Heart left ventricle (tissue), 16 donors: ENCODE data around the gene DMWD. TPM values are rescaled to one million over a fixed set of nuclear protein-coding genes. Genes with fewer than 3 reads are reported as not detected.

Experiments
- ATAC-seq, 4 donors: fragments of 200-7000 bp; cut with Tn5 transposase; one replicate each; pipeline ENCODE4 v1.9.1; 2020 to 2022; ENCODE audit warnings: moderate library complexity in 4 of 4, mild to moderate bottlenecking in 3 of 4, moderate number of reproducible peaks in 1 of 4
- DNase-seq, 5 donors: peaks; one replicate each; pipeline ENCODE4 v3.0.0-alpha.2; 2020
- H3K27ac ChIP-seq, 12 donors: fragments of 200-600 bp; sonication (generic) in 4 of 12; one replicate each; pipeline versions ENCODE4 v1.5.0 to v1.8.0; 2016 to 2022; ENCODE audit warnings: mild to moderate bottlenecking in 2 of 12
- H3K27me3 ChIP-seq, 9 donors: fragments of 200-600 bp; sonication (generic) in 2 of 9; one replicate each; pipeline versions ENCODE4 v1.5.1 to v1.8.0; 2016 to 2022; ENCODE audit warnings: mild to moderate bottlenecking in 3 of 9
- H3K36me3 ChIP-seq, 9 donors: fragments of 200-600 bp; sonication (generic) in 2 of 9; one replicate each; pipeline versions ENCODE4 v1.5.0 to v1.8.0; 2018 to 2022; ENCODE audit warnings: mild to moderate bottlenecking in 2 of 9
- H3K4me1 ChIP-seq, 12 donors: fragments of 200-600 bp; sonication (generic) in 4 of 12; one replicate each; pipeline versions ENCODE4 v1.5.0 to v1.8.0; 2016 to 2022; ENCODE audit warnings: mild to moderate bottlenecking in 3 of 12
- H3K4me3 ChIP-seq, 12 donors: fragments of 200-600 bp; sonication (generic) in 4 of 12; one replicate each; pipeline versions ENCODE4 v1.5.0 to v1.8.0; 2017 to 2022; ENCODE audit warnings: mild to moderate bottlenecking in 9 of 12, moderate library complexity in 4 of 12
- H3K9me3 ChIP-seq, 12 donors: fragments of 200-600 bp; sonication (generic) in 4 of 12; one replicate each; pipeline versions ENCODE4 v1.5.0 to v1.8.0; 2016 to 2022; ENCODE audit warnings: mild to moderate bottlenecking in 1 of 12
- POLR2A ChIP-seq, 2 donors: fragments of 450-650 bp; IDR thresholded peaks; one replicate each; pipeline ENCODE4 v1.6.1; 2017; ENCODE audit warnings: antibody characterized with exemption in 2 of 2, mild to moderate bottlenecking in 2 of 2, moderate library complexity in 2 of 2
- WGBS, 4 donors: extraction: QIAGEN DNeasy Blood & Tissue Kit in 2 of 4; methylation state at CpG; one replicate each; pipeline versions ENCODE4 v1.1.5 to v1.1.7; 2013 to 2018; 5-methylcytosine and 5-hydroxymethylcytosine counted together
- intact Hi-C, 10 donors: fragments of 100-400 bp; cut with DNase I; formaldehyde crosslinking; loops; one replicate each; pipeline versions ENCODE4 v1.11.1 to v1.14.2; 2022
- polyA plus RNA-seq, 2 donors: library from polyadenylated mRNA; stranded (reverse); fragments of 200-250 nt; gene quantifications; one replicate each; pipeline ENCODE4 v1.2.3, GENCODE V29; 2013
- total RNA-seq, 9 donors: library from RNA; depleted of rRNA in 2 of 9; stranded (reverse); fragments of >200 nt in 2 of 9; fragmentation: NEBNext Ultra II Directional in 3 of 9; extraction: Animal tissue kit (Norgen Biotek cat#: 25700) in 3 of 9; gene quantifications; one replicate each; pipeline versions ENCODE4 v1.1.0 to v1.2.4, GENCODE V29; 2016 to 2023
- TF ChIP-seq, protein P1 (sequence below), 12 donors: fragments of 200-600 bp; sonication (generic) in 4 of 12; IDR thresholded peaks; one replicate each; pipeline versions ENCODE4 v1.5.0 to v1.8.0; 2018 to 2022; ENCODE audit warnings: antibody characterized with exemption in 12 of 12, mild to moderate bottlenecking in 5 of 12
- donor health status: ischemic (EF 13 %, LVEDD 7.1; RV severe dilation, severe dysfunction).
- donor health status: healthy with polysubstance abuse.
- donor health status: DM: no; HTN: yes; CAD: no.
- donor health status: DM: no; HTN: no; CAD: no.
- donor health status: ischemic (EF 25% LVEDD 6.9; RV normal size, moderate dysfunction).
- donor health status: ischemic (EF 25% LVEDD 5.7; RV mildly dilated, moderate dysfunction).
- donor health status: healthy.
- donor health status: DM: yes; HTN: yes; CAD: no.
- donor health status: ischemic (EF 35%, LVEDD 5.7; RV mildly dilated, moderate dysfunction).
- donor health status: nonischemic (EF 11% LVEDD 7.7; RV severe dilation, severe dysfunction).
- donor health status: DM: yes; HTN: yes; CAD: no.
- donor health status: PGD.
- donor health status: ischemic (EF 29% LVEDD 5.4; RV normal size, mild dysfunction).
- donor health status: nonischemic (EF 23%, LVEDD 6.1; RV moderate dilation, normal function).

Gene DMWD
- total and polyA plus RNA-seq, 11 donors = 41.8 to 109 (median 67.3) TPM

DNA sequence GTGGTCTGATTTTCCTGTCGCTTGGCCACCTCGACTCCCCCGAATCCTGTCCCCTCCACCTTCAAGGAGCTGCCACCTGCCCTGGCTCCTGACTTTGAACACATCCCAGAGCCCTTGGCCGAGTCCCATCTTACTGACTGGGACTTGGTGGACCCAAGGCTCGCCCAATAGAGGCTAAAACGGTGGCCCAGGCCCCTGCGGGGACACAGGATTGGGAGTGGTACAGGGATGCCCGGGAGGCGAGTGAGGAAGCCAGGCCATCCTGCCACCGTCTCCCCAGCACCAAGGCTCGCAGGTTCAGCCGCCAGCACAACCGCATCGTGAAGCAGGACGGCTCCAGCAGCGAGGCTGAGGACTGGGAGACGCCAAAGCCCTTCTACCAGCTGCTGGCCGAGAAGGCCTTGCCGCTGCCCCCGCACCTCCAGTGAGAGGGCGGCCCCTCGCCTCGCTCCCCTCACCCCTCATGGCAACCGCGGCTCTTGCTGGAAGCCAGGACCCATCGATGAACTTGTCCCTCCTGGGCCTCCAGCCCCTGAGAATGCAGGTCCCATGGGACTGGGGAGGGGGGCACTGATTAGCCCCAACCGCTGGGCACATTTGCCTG is 28.9 kb downstream of the DMWD start:
- no peaks in the 10 kb centered on the region for H3K9me3 ChIP-seq
- WGBS, 4 donors = 38 to 57% (median 39%) methylated on average over 14 to 27 of the region's 27 CpGs
- intact Hi-C loops = loop anchor here in 4 of 10 donors (2.0 to 10.0 kb wide), 4 partner anchors 41 to 359 kb away; partner anchors contain the start of genes POLR1G (in 1 of the 4) and PPP1R13L (in 1 of the 4)

DNA sequence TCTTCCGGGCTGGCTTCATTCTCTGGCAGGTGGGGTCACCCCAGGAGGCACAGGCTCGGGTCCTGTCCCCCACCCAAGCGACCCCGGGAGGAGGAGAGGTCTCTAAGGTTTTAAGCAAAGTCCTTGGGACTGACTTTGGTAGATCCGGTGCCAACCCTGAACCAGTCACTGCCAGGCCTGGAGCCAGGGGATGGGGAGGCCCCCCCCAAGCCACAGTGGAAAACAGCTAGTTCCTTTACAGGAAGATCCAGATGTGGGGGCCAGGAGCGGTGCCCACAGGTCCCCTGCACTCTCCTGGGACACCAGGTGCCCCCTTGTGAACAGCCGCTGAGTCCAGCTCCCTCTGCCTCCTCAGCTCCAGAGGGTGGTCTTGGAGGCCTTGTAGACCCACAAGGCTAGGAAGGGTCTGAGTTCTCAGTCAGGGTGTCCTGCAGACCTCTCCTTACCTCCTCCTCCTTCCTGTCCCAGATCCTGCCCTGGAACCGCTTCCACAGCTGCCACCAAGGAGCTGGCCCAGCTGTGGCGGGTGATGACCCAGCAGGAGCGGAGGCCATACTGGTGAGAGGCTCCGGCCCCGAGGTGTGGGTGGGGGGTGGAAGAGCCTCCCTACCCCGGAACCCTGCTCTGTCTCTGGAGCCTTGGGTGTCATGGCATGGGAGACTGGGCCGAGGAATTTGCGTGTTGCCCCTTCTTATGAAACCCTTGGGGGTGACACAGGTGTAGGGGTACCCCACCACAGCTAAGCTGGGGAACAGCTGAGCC is 29.6 kb downstream of the DMWD start:
- intact Hi-C loops = loop anchor here in 3 of 10 donors (5.0 to 10.0 kb wide), 3 partner anchors 41 to 358 kb away; partner anchors contain the start of genes POLR1G (in 1 of the 3) and PPP1R13L (in 1 of the 3)
- no peaks in the 10 kb centered on the region for H3K9me3 ChIP-seq
- WGBS, 4 donors = 89 to 92% (median 91%) methylated on average over 10 to 15 of the region's 15 CpGs
- DNase-seq = peak in 1 of 5 donors; percentile 58
- ATAC-seq = no peak
- H3K27ac ChIP-seq = peak overlapping the region in 3 of 12 donors; percentile 98 to 99 (median 98)
- peaks cover 10 to 47% (median 37%) of the 10 kb centered on the region in 12 donors for H3K4me1 ChIP-seq
- H3K27me3 ChIP-seq = peaks cover 0 to 32% (median 0%) of the 10 kb centered on the region in 9 donors
- peaks cover 0 to 5% (median 0%) of the 10 kb centered on the region in 9 donors for H3K36me3 ChIP-seq
- H3K4me3 ChIP-seq = no peak overlapping the region
- TF ChIP-seq POLR2A (IDR thresholded peaks at IDR 0.05) = no peak
- TF ChIP-seq, protein P1, sequence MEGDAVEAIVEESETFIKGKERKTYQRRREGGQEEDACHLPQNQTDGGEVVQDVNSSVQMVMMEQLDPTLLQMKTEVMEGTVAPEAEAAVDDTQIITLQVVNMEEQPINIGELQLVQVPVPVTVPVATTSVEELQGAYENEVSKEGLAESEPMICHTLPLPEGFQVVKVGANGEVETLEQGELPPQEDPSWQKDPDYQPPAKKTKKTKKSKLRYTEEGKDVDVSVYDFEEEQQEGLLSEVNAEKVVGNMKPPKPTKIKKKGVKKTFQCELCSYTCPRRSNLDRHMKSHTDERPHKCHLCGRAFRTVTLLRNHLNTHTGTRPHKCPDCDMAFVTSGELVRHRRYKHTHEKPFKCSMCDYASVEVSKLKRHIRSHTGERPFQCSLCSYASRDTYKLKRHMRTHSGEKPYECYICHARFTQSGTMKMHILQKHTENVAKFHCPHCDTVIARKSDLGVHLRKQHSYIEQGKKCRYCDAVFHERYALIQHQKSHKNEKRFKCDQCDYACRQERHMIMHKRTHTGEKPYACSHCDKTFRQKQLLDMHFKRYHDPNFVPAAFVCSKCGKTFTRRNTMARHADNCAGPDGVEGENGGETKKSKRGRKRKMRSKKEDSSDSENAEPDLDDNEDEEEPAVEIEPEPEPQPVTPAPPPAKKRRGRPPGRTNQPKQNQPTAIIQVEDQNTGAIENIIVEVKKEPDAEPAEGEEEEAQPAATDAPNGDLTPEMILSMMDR (IDR thresholded peaks at IDR 0.05) = no peak

More for the DNA sequence above, 28.9 kb downstream of the DMWD start:
- H3K4me3 ChIP-seq = peak overlapping the region in 7 of 12 donors; percentile 1 to 85 (median 41)
- ATAC-seq (no peak), DNase-seq (peak in 2 of 5 donors; percentile 43 to 59)
- H3K36me3 ChIP-seq = peaks cover 0 to 5% (median 0%) of the 10 kb centered on the region in 9 donors
- H3K4me1 ChIP-seq = peaks cover 10 to 48% (median 37%) of the 10 kb centered on the region in 12 donors
- H3K27me3 ChIP-seq = peaks cover 0 to 35% (median 0%) of the 10 kb centered on the region in 9 donors
- peak overlapping the region; percentile 86 to 99 (median 97) for H3K27ac ChIP-seq
- TF ChIP-seq POLR2A (IDR thresholded peaks at IDR 0.05) = no peak
- TF ChIP-seq, protein P1 (IDR thresholded peaks at IDR 0.05) = no peak

DNA sequence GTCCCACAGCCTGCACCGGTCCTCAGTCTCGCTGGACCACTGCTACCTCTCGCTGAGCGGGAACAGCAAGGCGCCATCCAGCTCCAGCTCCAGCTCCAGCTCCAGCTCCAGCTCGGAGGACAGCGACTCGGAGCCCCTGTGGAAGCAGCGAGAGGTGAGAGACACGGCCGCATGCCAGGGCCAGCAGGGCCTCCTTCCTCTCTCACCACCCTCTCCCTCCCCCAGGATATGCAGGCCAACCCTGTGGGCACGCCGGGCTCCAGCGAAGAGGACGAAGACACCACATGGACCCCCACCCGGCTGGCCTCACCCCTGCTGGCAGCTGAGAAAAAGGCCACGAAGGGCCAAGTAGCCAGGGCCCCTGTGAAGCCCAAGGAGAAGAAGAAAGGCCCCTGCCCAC is 30.9 kb downstream of the DMWD start:
- DNase-seq (peak in 1 of 5 donors; percentile 53), ATAC-seq (no peak)
- Histone ChIP-seq H3K27ac (no peak overlapping the region), H3K4me3 (no peak overlapping the region), H3K27me3 (peaks cover 0 to 18% (median 0%) of the 10 kb centered on the region in 9 donors), H3K36me3 (peaks cover 0 to 5% (median 0%) of the 10 kb centered on the region in 9 donors), H3K9me3 (no peaks in the 10 kb centered on the region), H3K4me1 (peaks cover 10 to 36% (median 32%) of the 10 kb centered on the region in 12 donors)
- WGBS, 4 donors = 74 to 87% (median 78%) methylated on average over 17 of the region's 17 CpGs
- TF ChIP-seq, protein P1 (IDR thresholded peaks at IDR 0.05) = no peak
- no peak for TF ChIP-seq POLR2A (IDR thresholded peaks at IDR 0.05)
- intact Hi-C loops = loop anchor here in 3 of 10 donors (5.0 to 10.0 kb wide), 3 partner anchors 39 to 357 kb away; partner anchors contain the start of genes POLR1G (in 1 of the 3) and PPP1R13L (in 1 of the 3)

DNA sequence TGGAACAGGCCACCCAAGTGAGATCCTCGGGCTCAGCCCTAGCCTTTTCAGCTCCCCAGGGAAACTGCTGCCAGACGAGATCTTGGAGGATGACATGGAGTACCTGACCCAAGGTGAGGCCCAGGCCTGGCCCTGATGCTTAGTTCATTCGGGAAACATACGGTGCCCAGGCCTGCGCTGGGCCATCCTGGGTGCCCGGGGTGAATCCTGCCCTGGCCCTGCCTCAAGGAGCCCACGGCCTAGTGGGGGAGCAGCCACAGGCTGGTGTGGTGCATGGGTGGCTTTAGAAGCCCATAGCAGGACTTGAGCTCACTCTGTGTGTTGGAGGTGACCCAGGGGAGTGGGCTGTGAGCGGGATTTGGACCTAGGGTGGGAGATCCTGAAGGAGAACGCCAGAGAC is 33.7 kb downstream of the DMWD start:
- TF ChIP-seq, protein P1 (IDR thresholded peaks at IDR 0.05) = no peak
- no peak for TF ChIP-seq POLR2A (IDR thresholded peaks at IDR 0.05)
- ATAC-seq = no peak
- peaks cover 0 to 2% (median 0%) of the 10 kb centered on the region in 9 donors for H3K27me3 ChIP-seq
- H3K36me3 ChIP-seq = no peaks in the 10 kb centered on the region
- DNase-seq = no peak
- intact Hi-C loops = no loop called here
- no peak overlapping the region for H3K4me3 ChIP-seq
- peaks cover 0 to 8% (median 5%) of the 10 kb centered on the region in 12 donors for H3K4me1 ChIP-seq
- H3K9me3 ChIP-seq = no peaks in the 10 kb centered on the region
- H3K27ac ChIP-seq = no peak overlapping the region
- WGBS, 4 donors = 63 to 91% (median 81%) methylated on average over 3 to 9 of the region's 9 CpGs
